Lung (tissue), 12 donors: ENCODE results near the gene C19orf85. TPM values are rescaled to one million over a fixed set of nuclear protein-coding genes. Genes with fewer than 3 reads are reported as not detected.

Experiments used
- ATAC-seq: fragments of 200-7000 bp; cut with Tn5 transposase; one replicate; pipeline ENCODE4 v1.9.1; 2020; ENCODE audit warnings: moderate number of reproducible peaks; ENCODE audit not compliant: insufficient read depth, low FRiP score
- DNase-seq, 3 donors: peaks; one replicate each; pipeline ENCODE4 v3.0.0-alpha.2; 2013 to 2017
- H3K27ac ChIP-seq, 2 donors: one replicate each; pipeline ENCODE4 v1.5.1; 2013; ENCODE audit warnings: mild to moderate bottlenecking in 2 of 2, moderate library complexity in 2 of 2, control low read depth in 1 of 2, inconsistent platforms in 1 of 2, low read depth in 1 of 2, low read length in 1 of 2
- H3K27me3 ChIP-seq, 3 donors: one replicate each; pipeline ENCODE4 v1.5.1; 2013; ENCODE audit warnings: low read length in 2 of 3; ENCODE audit not compliant: control insufficient read depth in 3 of 3, insufficient read depth in 3 of 3
- H3K36me3 ChIP-seq, 4 donors: one replicate each; pipeline ENCODE4 v1.5.1; 2013; ENCODE audit warnings: low read length in 4 of 4, mild to moderate bottlenecking in 1 of 4, moderate library complexity in 1 of 4; ENCODE audit not compliant: control insufficient read depth in 4 of 4, insufficient read depth in 4 of 4
- H3K4me1 ChIP-seq, 5 donors: one replicate each; pipeline ENCODE4 v1.5.1; 2013; ENCODE audit warnings: low read length in 5 of 5, mild to moderate bottlenecking in 2 of 5, moderate library complexity in 1 of 5; ENCODE audit not compliant: control insufficient read depth in 5 of 5, insufficient read depth in 5 of 5
- H3K4me3 ChIP-seq: one replicate; pipeline ENCODE4 v1.5.1; 2013; ENCODE audit warnings: mild to moderate bottlenecking, control low read depth, moderate library complexity
- H3K9ac ChIP-seq, 2 donors: one replicate each; pipeline ENCODE4 v1.5.1; 2013; ENCODE audit warnings: low read length in 2 of 2, control low read depth in 1 of 2; ENCODE audit not compliant: insufficient read depth in 1 of 2
- H3K9me3 ChIP-seq, 4 donors: one replicate each; pipeline ENCODE4 v1.5.1; 2013; ENCODE audit warnings: low read length in 3 of 4, mild to moderate bottlenecking in 1 of 4, moderate library complexity in 1 of 4; ENCODE audit not compliant: control insufficient read depth in 4 of 4, insufficient read depth in 3 of 4
- WGBS, 2 donors: extraction: QIAGEN DNeasy Blood & Tissue Kit; methylation state at CpG; one replicate each; pipeline ENCODE4 v1.1.7; 2013; 5-methylcytosine and 5-hydroxymethylcytosine counted together
- polyA plus RNA-seq, 2 donors: library from polyadenylated mRNA; stranded (reverse); fragments of 200-250 nt; gene quantifications; one replicate each; pipeline ENCODE4 v1.2.1, GENCODE V29; 2013
- total RNA-seq, 2 donors: library from RNA; depleted of rRNA in 1 of 2; stranded (reverse); fragments of >200 nt in 1 of 2; gene quantifications; one replicate each; pipeline ENCODE4 v1.2.1, GENCODE V29; 2014 to 2021
- TF ChIP-seq, protein P1 (sequence below): IDR thresholded peaks from 2 replicates; pipeline ENCODE4 v1.5.1; 2012; ENCODE audit warnings: mild to moderate bottlenecking; ENCODE audit errors: control extremely low read depth, extremely low read depth
- donor health status: control.
- donor health status: control.
- donor health status: Bipolar disorder and iron deficiency.
- donor health status: healthy.
- donor health status: DM: yes; HTN: yes; CAD: no.

The C19orf85 gene
- total and polyA plus RNA-seq, 4 donors = not detected

GRCh38 chr19:55466241-55466614 is 1.7 kb upstream of the C19orf85 start:
- no peak for DNase-seq
- H3K27me3 ChIP-seq = no peaks in the 10 kb centered on the region
- H3K4me3 ChIP-seq = no peak overlapping the region
- TF ChIP-seq, protein P1, sequence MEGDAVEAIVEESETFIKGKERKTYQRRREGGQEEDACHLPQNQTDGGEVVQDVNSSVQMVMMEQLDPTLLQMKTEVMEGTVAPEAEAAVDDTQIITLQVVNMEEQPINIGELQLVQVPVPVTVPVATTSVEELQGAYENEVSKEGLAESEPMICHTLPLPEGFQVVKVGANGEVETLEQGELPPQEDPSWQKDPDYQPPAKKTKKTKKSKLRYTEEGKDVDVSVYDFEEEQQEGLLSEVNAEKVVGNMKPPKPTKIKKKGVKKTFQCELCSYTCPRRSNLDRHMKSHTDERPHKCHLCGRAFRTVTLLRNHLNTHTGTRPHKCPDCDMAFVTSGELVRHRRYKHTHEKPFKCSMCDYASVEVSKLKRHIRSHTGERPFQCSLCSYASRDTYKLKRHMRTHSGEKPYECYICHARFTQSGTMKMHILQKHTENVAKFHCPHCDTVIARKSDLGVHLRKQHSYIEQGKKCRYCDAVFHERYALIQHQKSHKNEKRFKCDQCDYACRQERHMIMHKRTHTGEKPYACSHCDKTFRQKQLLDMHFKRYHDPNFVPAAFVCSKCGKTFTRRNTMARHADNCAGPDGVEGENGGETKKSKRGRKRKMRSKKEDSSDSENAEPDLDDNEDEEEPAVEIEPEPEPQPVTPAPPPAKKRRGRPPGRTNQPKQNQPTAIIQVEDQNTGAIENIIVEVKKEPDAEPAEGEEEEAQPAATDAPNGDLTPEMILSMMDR = no peak
- no peaks in the 10 kb centered on the region for H3K36me3 ChIP-seq
- WGBS, 2 donors = 85 to 90% methylated on average over 4 of the region's 4 CpGs
- H3K27ac ChIP-seq = no peak overlapping the region
- H3K9ac ChIP-seq = no peak overlapping the region
- ATAC-seq = no peak
- peaks cover 0 to 7% (median 0%) of the 10 kb centered on the region in 5 donors for H3K4me1 ChIP-seq
- H3K9me3 ChIP-seq = no peaks in the 10 kb centered on the region

DNA sequence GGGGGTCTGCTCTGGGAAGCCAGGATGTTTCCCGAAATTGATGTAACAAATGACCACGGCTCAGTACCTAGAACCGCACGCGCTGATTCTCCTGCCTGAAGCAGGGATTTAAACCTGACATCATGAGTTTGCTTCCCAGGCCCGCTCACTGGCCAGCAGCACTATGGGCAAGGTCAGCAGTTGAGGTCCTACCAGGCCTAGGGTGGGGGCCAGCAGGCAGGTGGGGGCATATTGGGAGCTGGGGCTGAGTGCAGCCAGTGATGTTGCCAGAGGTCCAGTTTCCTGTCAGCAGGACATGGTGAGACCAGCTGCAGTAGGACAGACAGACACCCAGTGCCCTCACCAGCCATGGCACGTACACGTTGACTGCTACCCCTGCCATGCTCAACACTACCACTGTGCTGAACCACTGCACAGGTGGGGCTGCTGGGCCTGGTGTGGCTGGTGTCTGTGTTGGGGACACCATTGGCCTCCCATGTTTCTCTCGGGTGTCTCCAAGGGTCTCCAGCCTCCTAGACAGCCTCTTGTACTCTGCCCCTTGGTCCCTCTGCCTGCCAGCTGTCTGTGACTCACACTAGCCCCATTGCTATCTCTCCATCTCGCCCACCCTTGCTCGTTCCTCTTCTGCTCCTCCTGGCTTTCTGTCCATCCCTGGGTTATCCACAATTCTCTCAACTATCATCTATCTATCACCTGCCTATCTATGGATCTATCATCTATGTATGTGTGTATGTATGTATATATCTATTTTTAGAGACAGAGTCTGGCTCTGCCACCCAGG is 1.1 kb upstream of the C19orf85 start:
- no peak overlapping the region for H3K4me3 ChIP-seq
- ATAC-seq (no peak), DNase-seq (no peak)
- no peaks in the 10 kb centered on the region for H3K36me3 ChIP-seq
- 77 to 84% methylated on average over 11 of the region's 11 CpGs for WGBS, 2 donors
- TF ChIP-seq, protein P1 = no peak
- H3K9ac ChIP-seq = no peak overlapping the region
- peaks cover 0 to 12% (median 0%) of the 10 kb centered on the region in 5 donors for H3K4me1 ChIP-seq
- no peaks in the 10 kb centered on the region for H3K9me3 ChIP-seq
- no peaks in the 10 kb centered on the region for H3K27me3 ChIP-seq
- no peak overlapping the region for H3K27ac ChIP-seq

DNA sequence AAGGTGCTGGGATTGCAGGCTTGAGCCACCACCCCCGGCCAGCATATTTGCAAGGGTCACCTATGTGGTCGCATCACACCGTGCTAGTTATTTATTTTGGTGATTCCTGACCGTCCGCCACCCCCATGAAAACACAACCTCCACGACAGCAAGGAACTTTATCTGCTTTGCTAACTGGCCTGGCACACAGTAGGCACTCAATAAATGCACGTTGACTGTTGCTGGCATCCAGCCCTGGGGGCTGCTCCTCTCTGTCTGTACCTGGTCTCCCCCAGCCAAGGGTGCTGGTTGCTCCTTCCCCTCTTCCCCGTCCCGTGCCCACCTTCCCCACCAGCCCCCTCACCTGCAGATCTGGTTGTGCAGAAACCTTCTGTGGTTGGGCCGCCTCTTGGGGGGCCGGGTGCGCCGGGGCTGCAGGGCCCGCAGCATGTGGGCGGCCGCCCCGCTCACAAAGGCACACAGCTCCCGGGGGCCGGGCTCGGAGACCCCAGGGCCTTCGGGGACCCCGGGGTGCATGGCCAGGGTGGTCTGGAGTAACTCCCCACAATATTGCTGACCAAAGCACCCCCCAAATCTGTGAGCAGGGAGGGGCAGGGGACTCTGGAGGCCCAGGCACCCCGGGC is 401 bp downstream of the C19orf85 start:
- 70 to 74% methylated on average over 23 of the region's 23 CpGs for WGBS, 2 donors
- Histone ChIP-seq H3K27me3 (no peaks in the 10 kb centered on the region), H3K9ac (no peak overlapping the region), H3K27ac (no peak overlapping the region), H3K4me3 (no peak overlapping the region), H3K9me3 (no peaks in the 10 kb centered on the region), H3K36me3 (no peaks in the 10 kb centered on the region), H3K4me1 (peaks cover 0 to 27% (median 2%) of the 10 kb centered on the region in 5 donors)
- TF ChIP-seq, protein P1 = no peak
- DNase-seq = no peak
- ATAC-seq = no peak
